DOHH2 (cell line): ENCODE results near the gene CLCN4.
A peak's percentile ranks its signal among the peaks of the same experiment; 100 is the strongest.

Experiments used
- H3F3A ChIP-seq: fragments of 200-600 bp; sonication (generic), shearing (Covaris generic); 2 replicates; pipeline ENCODE4 v1.6.0; 2016; ENCODE audit warnings: antibody characterized with exemption, mild to moderate bottlenecking; ENCODE audit not compliant: control insufficient read depth, insufficient read depth
- H3K27ac ChIP-seq: fragments of 200-600 bp; sonication (generic); 2 replicates; pipeline ENCODE4 v1.5.1; 2014; ENCODE audit warnings: low read depth, mild to moderate bottlenecking, low read length, moderate library complexity
- H3K27me3 ChIP-seq: fragments of 200-600 bp; sonication (generic); 2 replicates; pipeline ENCODE4 v1.6.1; 2014; ENCODE audit warnings: mild to moderate bottlenecking, low read length, mixed read lengths; ENCODE audit not compliant: control insufficient read depth
- H3K36me3 ChIP-seq: fragments of 200-600 bp; sonication (generic); 2 replicates; pipeline ENCODE4 v1.6.1; 2014; ENCODE audit warnings: mild to moderate bottlenecking, low read length, moderate library complexity, mixed read lengths; ENCODE audit not compliant: control insufficient read depth
- H3K4me1 ChIP-seq: fragments of 200-600 bp; sonication (generic); 2 replicates; pipeline ENCODE4 v1.6.1; 2014; ENCODE audit warnings: mild to moderate bottlenecking, low read length, mixed read lengths; ENCODE audit not compliant: control insufficient read depth
- H3K4me2 ChIP-seq: fragments of 200-600 bp; sonication (generic); 2 replicates; pipeline ENCODE4 v1.6.0; 2014; ENCODE audit warnings: mild to moderate bottlenecking, low read length, moderate library complexity
- H3K4me3 ChIP-seq: fragments of 200-600 bp; sonication (generic); 2 replicates; pipeline ENCODE4 v1.5.1; 2014; ENCODE audit warnings: mild to moderate bottlenecking, low read length, mixed read lengths
- H3K79me2 ChIP-seq: fragments of 200-600 bp; sonication (generic); 2 replicates; pipeline ENCODE4 v1.6.1; 2014; ENCODE audit warnings: mild to moderate bottlenecking, low read length, mixed read lengths; ENCODE audit not compliant: control insufficient read depth
- H3K9me2 ChIP-seq: fragments of 200-600 bp; sonication (generic); replicated peaks from 2 replicates; pipeline ENCODE4 v1.6.1; 2014; ENCODE audit warnings: mild to moderate bottlenecking, low read length, mixed read lengths; ENCODE audit not compliant: control insufficient read depth
- H3K9me3 ChIP-seq: fragments of 200-600 bp; sonication (generic); 2 replicates; pipeline ENCODE4 v1.6.1; 2014; ENCODE audit warnings: antibody characterized with exemption, low read length, mixed read lengths; ENCODE audit not compliant: control insufficient read depth, insufficient read depth
- H4K20me1 ChIP-seq: fragments of 200-600 bp; sonication (generic); 2 replicates; pipeline ENCODE4 v1.6.0; 2014; ENCODE audit warnings: low read depth, mild to moderate bottlenecking, antibody characterized with exemption, low read length, moderate library complexity; ENCODE audit not compliant: control insufficient read depth, insufficient read depth
- EZH2phosphoT487 ChIP-seq: fragments of 200-600 bp; sonication (generic); IDR thresholded peaks from 2 replicates; pipeline ENCODE4 v1.6.1; 2017; ENCODE audit warnings: borderline replicate concordance, mild to moderate bottlenecking, antibody characterized with exemption, low read length, moderate library complexity, mixed read lengths
- TF ChIP-seq, protein P1 (sequence below): fragments of 200-600 bp; sonication (generic); IDR thresholded peaks from one replicate; pipeline ENCODE4 v1.5.1; 2014; ENCODE audit warnings: antibody characterized with exemption, mild to moderate bottlenecking, low read depth, low read length; ENCODE audit not compliant: poor library complexity, severe bottlenecking

The CLCN4 gene

DNA sequence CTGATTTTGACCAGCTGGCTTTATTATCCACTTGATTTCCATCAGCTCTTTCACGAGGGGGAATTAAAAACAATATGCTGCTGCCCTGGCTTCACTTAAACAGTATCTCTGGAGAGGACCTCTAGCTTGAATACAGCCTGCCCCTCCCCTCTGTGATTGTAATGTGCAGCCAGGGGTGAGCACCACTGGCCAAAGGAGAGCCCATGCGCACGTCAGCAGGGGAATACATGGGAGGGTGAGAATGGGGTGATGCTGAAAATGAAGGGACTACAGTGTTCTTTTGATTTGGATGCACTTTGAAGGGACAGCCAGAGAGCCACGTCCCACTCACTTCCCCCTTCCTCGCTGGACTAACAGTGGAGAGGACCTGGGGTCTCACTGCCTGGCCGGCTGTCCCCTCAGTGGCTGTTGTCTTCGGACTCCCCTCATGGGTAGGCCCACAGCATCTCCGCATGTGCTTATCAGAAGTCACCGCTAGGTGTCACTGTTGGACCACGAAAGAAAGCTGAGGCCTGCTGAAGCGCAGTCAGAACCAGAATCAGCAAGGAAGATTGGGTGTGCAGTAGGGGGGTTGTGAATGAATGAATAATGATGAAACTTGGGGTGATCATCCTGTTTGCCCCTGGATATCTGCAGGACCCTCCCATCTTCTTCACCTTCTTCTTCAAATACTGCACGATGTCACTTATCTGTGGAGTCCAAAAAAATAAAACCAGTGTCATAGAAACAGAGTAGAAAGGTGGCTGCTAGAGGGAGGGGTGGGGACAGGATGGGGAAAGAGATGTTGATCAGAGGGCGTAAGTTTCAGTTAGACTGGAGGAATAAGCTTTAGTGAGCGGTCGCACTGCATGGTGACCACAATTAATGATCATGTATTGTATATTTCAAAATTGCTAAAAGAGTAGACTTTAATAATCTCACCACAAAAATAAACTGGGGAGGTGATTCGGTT, 32.8 kb downstream of the CLCN4 start:
- no peaks in the 10 kb centered on the region for H3F3A ChIP-seq
- no peaks in the 10 kb centered on the region for H3K79me2 ChIP-seq
- no peaks in the 10 kb centered on the region for H3K4me1 ChIP-seq
- H3K4me2 ChIP-seq: no peak overlapping the region
- H4K20me1 ChIP-seq: no peaks in the 10 kb centered on the region
- no peaks in the 10 kb centered on the region for H3K27me3 ChIP-seq
- H3K36me3 ChIP-seq: no peaks in the 10 kb centered on the region
- no peaks in the 10 kb centered on the region for H3K9me2 ChIP-seq
- no peak overlapping the region for H3K27ac ChIP-seq
- no peak overlapping the region for H3K4me3 ChIP-seq
- H3K9me3 ChIP-seq: no peaks in the 10 kb centered on the region
- no peak for TF ChIP-seq EZH2phosphoT487
- TF ChIP-seq, protein P1, sequence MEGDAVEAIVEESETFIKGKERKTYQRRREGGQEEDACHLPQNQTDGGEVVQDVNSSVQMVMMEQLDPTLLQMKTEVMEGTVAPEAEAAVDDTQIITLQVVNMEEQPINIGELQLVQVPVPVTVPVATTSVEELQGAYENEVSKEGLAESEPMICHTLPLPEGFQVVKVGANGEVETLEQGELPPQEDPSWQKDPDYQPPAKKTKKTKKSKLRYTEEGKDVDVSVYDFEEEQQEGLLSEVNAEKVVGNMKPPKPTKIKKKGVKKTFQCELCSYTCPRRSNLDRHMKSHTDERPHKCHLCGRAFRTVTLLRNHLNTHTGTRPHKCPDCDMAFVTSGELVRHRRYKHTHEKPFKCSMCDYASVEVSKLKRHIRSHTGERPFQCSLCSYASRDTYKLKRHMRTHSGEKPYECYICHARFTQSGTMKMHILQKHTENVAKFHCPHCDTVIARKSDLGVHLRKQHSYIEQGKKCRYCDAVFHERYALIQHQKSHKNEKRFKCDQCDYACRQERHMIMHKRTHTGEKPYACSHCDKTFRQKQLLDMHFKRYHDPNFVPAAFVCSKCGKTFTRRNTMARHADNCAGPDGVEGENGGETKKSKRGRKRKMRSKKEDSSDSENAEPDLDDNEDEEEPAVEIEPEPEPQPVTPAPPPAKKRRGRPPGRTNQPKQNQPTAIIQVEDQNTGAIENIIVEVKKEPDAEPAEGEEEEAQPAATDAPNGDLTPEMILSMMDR: peak; percentile 68

DNA sequence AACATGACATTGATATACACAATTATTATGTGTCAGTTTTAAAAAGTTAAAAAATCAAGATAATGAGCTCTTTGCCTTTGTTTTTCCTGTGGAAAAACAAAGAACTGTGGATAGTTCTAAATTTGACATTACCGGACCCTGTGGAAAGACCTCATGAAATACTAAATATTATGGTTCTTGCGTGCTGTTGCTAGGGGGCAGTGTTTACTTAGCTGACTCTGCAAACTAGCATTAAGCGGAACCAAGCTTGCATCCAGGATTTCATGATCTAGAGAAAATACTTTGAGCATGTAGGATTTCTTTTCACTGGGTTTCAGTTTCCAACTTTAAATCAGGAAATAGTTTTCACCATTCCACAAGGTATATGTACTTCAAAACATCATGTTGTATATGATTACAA, 33.6 kb downstream of the CLCN4 start:
- Histone ChIP-seq H3K4me3 (no peak overlapping the region), H3K9me2 (no peaks in the 10 kb centered on the region), H3K79me2 (no peaks in the 10 kb centered on the region), H3K4me1 (no peaks in the 10 kb centered on the region), H3K9me3 (no peaks in the 10 kb centered on the region), H3K27me3 (no peaks in the 10 kb centered on the region), H4K20me1 (no peaks in the 10 kb centered on the region), H3F3A (no peaks in the 10 kb centered on the region), H3K36me3 (no peaks in the 10 kb centered on the region), H3K4me2 (no peak overlapping the region), H3K27ac (no peak overlapping the region)
- TF ChIP-seq EZH2phosphoT487: no peak
- TF ChIP-seq, protein P1: peak; percentile 53

DNA sequence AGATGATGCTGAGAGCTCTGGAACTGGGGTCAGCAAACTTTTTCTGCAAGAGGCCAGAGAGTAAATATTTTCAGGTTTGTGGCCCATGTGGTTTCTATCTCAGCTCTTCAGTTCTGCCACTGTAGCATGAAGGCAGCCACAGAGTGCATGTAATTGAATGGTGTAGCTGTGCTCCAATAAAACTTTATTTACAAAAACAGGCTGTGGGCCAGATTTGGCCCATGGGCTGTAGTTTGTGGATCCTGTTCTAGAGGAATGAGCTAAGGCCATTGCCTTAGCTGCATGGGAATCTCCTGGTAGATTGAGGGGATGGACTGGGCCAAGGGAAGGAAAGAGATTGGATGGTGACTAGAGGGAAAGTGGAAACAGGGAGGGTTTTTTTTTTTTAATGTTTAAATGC, 36.8 kb downstream of the CLCN4 start:
- Histone ChIP-seq H3K9me3 (no peaks in the 10 kb centered on the region), H3F3A (no peaks in the 10 kb centered on the region), H3K4me2 (no peak overlapping the region), H3K27ac (no peak overlapping the region), H3K9me2 (no peaks in the 10 kb centered on the region), H3K4me1 (peaks cover 5% of the 10 kb centered on the region), H3K36me3 (no peaks in the 10 kb centered on the region), H3K79me2 (no peaks in the 10 kb centered on the region), H3K27me3 (no peaks in the 10 kb centered on the region), H3K4me3 (no peak overlapping the region), H4K20me1 (no peaks in the 10 kb centered on the region)
- TF ChIP-seq EZH2phosphoT487: no peak
- TF ChIP-seq, protein P1: no peak
